Stimulated activated CD4-positive, alpha-beta T cell treated with anti-CD3 and anti-CD28 coated beads, TNF-alpha, amount 100 ng/mL, for 1 hour (primary cell): ENCODE results near the gene ZNF276.
"Not testable (repeated sequence)": the region's sequence is repeated elsewhere in the genome, so short reads cannot be mapped to it uniquely, and the experiment has no call there.

ENCODE experiments used
- DNase-seq, 3 donors: peaks; one replicate each; pipeline ENCODE4 v3.0.0-alpha.2; 2020; ENCODE audit warnings: low read depth in 3 of 3, low spot score in 1 of 3

ZNF276 gene, protein sequence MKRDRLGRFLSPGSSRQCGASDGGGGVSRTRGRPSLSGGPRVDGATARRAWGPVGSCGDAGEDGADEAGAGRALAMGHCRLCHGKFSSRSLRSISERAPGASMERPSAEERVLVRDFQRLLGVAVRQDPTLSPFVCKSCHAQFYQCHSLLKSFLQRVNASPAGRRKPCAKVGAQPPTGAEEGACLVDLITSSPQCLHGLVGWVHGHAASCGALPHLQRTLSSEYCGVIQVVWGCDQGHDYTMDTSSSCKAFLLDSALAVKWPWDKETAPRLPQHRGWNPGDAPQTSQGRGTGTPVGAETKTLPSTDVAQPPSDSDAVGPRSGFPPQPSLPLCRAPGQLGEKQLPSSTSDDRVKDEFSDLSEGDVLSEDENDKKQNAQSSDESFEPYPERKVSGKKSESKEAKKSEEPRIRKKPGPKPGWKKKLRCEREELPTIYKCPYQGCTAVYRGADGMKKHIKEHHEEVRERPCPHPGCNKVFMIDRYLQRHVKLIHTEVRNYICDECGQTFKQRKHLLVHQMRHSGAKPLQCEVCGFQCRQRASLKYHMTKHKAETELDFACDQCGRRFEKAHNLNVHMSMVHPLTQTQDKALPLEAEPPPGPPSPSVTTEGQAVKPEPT

DNA sequence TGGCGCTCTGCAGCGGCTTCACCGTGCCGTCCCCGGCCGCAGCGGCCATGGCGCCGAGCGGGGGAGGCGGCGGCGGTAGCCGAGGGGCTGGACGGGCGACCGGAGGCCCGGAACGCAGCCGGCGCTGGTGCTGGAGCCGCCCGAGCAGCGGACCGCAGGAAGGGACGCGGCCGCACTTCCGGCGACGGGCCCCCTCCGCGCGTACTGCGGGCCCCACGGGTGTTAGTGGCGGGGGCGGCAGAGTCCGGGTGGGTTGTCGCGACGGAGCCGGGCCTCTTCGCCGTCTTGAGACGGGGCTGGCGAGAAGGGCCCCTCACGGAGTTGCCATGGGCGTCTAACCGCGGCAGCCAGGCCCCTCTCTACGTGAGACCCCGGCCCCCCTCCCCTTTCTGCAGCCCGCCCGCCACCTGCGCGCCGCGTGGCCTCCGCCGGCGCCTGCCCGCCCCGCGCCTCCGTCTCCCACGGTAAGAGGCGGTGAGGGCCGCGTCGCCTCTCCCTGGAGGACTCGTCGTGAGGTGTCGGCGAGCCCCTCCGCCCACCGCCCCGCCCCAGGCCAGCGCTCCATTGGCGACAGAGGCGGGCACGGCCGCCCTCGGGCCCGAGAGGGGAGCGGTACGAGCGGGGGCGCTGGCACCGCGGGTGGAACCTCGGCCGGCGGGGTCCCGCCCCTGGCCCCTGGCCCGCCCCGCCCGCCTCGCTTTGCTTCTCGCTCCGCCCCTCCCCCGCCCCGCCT is at the start of gene ZNF276, which contains the start of gene VPS9D1:
Gene ZNF276 (plus strand): TSS at position 725 of the 733 bp plus-strand sequence. CDS start 104 bp downstream, outside the sequence.
Gene VPS9D1 (minus strand): TSS at position 86 of the 733 bp plus-strand sequence. CDS start 37 bp downstream, at position 49.
- peak in 2 of 3 donors; percentile 69 to 80 for DNase-seq

DNA sequence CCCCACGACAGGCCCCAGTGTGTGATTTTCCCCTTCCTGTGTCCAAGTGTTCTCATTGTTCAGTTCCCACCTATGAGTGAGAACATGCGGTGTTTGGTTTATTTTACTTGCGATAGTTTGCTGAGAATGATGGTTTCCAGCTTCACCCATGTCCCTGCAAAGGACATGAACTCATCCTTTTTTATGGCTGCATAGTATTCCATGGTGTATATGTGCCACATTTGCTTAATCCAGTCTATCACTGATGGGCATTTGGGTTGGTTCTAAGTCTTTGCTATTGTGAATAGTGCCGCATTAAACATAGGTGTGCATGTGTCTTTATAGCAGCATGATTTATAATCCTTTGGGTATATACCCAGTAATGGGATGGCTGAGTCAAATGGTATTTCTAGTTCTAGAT is 49.8 kb upstream of the ZNF276 start:
- DNase-seq: not testable (repeated sequence)

DNA sequence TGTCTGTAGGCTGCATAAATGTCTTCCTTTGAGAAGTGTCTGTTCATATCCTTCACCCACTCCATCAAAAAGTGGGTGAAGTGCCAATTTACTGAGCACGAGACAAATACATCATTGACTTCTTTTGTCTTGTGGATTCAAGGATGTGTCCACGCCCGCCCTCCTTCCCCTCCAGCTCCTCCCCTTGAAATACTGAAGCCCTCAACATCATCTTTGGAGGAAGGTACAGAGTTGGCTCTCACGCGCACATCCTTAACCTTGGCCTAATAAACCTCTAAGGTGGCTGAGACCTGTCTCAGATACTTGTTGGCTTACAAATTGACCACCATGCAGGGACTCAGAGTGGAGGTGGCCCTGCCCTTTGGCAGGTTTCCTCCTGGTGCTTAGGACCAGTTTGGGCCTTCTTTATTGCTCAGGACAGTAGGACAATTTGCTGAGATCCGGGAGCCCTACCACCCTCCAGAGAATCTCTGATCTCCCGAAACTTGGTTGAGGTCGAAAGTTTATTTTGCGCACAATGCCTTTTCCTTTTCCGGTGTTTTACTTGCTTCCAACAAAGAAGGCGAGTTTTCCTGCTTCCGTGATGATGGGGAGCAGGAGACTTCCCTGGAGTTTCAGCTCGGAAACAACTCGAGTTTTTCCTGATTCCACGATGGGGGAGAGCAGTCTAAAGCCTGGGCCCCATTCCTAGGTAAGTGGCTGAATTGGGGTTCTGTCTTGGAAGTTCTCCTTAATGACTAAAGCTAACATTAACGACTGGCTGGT is 49.0 kb upstream of the ZNF276 start:
- no peak for DNase-seq

GRCh38 chr16:89678258-89678657 is 43.1 kb upstream of the ZNF276 start:
- no peak for DNase-seq

DNA sequence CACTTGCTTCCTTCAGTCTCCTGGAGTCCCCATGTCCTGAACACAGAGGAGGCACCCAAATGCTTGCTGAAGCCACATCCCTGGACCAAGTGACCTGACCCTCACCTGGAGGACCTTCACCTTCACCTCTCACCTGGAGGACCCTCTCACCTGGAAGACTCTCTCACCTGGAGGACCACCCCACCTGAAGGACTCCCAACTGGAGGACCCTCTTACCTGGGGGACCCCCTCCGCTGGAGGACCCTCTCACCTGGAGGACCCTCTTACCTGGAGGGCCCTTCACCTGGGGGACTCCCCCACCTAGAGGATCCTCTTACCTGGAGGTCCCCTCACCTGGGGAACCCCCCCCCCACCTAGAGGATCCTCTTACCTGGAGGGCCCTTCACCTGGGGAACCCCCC is 35.4 kb upstream of the ZNF276 start:
- DNase-seq: no peak

GRCh38 chr16:89686520-89687091 is 34.7 kb upstream of the ZNF276 start, which contains the start of gene CDK10:
Gene CDK10 (plus strand): TSS chr16:89686689. CDS start chr16:89686711, 22 bp downstream.
- peak; percentile 68 to 92 (median 83) for DNase-seq

GRCh38 chr16:89687092-89687940 is 34.0 kb upstream of the ZNF276 start:
- no peak for DNase-seq

GRCh38 chr16:89688395-89688794 is 32.9 kb upstream of the ZNF276 start:
- no peak for DNase-seq

DNA sequence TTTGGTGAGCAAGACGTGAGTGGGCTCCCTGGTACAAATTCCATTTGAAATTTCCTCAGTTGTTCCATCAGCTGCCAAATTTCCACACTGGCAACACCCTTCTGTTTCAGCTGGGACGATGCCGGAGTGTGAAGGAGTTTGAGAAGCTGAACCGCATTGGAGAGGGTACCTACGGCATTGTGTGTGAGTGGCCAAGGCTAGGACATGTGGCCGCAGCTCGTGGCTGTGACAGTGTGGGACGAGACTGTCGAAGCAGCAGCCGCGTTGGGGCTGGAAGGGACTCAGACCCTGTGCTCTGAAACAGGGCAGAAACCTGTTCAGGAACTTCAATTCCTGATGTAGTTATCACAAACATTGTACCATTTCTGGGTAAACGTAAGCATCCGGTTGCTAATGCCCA is 32.2 kb upstream of the ZNF276 start:
- DNase-seq: no peak

DNA sequence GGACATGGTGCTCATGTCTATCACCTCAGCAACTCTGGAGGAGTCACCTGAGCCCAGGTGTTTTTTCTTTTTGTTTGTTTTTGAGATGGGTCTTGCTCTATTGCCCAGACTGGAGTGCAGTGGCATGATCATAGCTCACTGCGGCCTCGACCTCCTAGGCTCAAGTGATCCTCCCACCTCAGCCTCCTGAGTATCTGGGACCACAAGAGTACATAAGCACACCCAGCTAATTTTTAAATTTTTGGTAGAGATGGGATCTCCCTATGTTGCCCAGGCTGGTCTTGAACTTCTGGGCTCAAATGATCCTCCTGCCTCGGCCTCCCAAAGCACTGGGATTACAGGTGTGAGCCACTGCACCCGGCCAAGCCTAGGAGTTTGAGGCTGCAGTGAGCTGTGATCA is 31.7 kb upstream of the ZNF276 start:
- DNase-seq: not testable (repeated sequence)

DNA sequence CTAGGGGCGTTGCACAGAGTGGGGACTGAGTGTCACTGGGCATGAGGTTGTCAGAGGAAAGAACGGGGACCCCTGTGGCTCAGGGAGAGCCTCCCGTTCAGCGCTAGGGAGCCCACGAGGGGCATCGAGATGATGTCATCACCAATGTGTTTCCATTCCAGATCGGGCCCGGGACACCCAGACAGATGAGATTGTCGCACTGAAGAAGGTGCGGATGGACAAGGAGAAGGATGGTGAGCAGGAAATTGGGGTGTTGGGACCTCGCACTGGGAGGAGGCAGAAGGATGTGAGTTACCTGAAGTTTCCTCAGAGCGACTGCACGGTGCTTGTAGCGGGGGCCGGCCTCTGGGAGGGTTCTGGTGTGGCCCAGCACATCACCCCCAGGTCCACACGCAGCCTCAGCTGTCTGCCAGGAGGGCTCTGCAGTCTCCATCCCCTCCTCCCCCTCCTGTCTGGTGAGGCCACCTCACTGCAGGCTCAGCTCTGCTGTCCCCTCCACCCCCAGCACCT is 30.9 kb upstream of the ZNF276 start:
- DNase-seq: no peak

DNA sequence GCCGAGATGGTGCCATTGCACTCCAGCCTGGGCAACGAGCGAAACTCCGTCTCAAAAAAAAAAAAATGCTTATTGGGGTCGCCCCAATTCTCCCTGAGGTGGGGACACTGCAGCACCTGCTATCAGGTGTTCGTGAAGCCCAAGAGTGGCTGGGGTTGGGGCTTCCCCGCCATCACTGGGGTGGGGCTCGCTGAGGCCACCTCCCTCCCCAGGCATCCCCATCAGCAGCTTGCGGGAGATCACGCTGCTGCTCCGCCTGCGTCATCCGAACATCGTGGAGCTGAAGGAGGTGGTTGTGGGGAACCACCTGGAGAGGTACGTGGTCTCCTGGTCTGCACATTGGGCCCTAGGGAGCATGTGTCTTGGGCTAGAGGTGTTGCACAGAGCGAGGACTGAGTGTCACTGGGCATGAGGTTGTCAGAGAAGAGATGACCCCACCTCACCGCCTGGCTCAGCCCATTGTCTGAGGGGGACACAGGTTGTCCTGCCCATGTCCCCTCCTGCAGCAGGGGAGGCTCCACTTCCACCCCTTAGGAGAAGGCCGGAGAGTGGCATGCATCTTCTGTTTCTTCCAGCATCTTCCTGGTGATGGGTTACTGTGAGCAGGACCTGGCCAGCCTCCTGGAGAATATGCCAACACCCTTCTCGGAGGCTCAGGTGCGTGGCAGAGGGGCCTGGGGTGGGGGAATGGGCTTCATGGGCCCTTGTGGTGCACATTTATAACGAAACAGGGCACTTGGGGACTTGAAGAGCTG is 29.9 kb upstream of the ZNF276 start:
- DNase-seq: no peak

DNA sequence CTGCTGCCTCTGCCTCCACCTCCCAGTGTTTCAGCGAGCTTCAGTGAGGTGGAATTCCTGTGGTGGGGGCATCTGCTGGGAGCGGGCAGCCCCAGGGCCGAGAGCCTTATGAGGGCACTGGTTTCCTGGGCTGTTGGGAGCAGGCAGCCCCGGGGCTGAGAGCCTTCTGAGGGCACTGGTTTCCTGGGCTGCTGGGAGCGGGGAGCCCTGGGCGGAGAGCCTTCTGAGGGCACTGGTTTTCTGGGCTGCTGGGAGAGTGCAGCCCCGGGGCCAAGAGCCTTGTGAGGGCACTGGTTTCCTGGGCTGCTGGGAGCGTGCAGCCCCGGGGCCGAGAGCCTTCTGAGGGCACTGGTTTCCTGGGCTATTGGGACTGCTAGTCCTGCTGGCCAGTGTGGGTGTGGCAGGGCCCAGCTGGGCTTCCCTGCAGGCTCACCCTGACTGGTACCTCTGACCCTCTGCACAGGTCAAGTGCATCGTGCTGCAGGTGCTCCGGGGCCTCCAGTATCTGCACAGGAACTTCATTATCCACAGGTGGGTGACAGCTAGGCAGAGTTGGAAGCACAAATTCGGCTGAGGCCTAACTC is 29.3 kb upstream of the ZNF276 start:
- no peak for DNase-seq

DNA sequence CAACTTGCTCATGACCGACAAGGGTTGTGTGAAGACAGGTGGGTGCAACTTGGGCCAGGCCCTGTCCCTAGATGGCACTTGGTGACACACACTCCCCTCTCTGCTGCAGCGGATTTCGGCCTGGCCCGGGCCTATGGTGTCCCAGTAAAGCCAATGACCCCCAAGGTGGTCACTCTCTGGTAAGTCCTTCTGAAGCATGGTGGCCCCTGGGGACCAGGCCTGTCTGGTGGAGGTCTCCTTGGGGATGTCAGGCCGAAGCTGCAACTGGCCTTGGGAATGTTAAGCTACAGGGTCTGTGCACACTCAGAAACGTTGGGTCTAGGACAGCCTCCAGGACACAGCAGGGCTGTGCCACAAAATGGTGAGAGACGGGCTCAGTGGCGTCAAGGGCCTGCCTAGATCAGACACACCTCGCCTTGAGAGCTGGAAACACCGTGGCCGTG is 28.0 kb upstream of the ZNF276 start:
- no peak for DNase-seq

DNA sequence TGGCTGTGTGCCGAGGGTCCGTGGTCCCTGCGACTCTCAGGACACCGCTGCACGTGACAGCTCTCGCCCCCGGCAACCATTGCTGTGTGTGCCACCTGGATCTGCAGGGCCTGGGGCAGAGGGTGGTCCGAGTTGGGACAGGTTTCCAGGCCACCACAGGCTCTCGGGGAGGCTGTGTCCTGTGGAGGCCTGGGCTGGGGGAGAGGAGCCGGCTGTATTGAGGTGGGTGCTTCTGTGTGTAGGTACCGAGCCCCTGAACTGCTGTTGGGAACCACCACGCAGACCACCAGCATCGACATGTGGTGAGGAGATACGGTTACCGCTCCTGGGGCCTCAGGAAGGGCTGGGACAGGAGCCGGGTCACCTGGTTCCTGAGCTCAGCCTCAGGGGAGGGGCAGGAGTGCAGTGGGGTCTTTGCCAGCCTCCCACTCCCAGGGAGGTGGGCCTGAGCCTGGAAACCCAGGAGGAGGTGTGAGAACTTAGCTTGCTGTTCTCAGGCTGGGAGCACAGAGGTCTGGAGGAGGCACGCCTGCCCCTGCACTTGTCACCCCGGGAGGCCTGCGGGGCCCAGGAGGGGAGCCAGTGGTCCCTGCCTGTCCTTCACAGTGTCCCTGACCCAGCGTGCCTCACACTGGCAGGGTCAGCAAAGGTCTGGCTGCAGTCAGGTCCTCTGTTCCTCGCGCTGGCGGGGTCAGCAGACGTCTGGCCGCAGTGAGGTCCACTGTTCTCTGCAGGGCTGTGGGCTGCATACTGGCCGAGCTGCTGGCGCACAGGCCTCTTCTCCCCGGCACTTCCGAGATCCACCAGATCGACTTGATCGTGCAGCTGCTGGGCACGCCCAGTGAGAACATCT is 27.2 kb upstream of the ZNF276 start:
- DNase-seq: no peak

- DNase-seq: not testable (repeated sequence)
Observed at GRCh38 chr16:89694784-89695085, 26.6 kb upstream of the ZNF276 start.

- DNase-seq: no peak
Observed at GRCh38 chr16:89695086-89695874, 26.1 kb upstream of the ZNF276 start.
